Caco-2 (cell line): ENCODE measurements around the gene RHBDF2. TPM values are rescaled to one million over a fixed set of nuclear protein-coding genes. Genes with fewer than 3 reads are reported as not detected.

ENCODE experiments used
- BruUV-seq: library from RNA; stranded (reverse); fragments of 400-500 nt; replicated peaks from 2 replicates; lab custom pipeline; 2021; lab: Mats Ljungman, UMichigan
- CTCF ChIA-PET: fragments of 300-600 bp; sonication (Branson Sonifier 250); formaldehyde crosslinking; loops from one replicate; lab custom pipeline; 2022; ENCODE audit warnings: antibody characterized with exemption; lab: Charles Lee
- POLR2A ChIA-PET: fragments of 300-600 bp; sonication (Branson Sonifier 250); formaldehyde crosslinking; loops from one replicate; lab custom pipeline; 2022; ENCODE audit warnings: antibody characterized with exemption; lab: Charles Lee
- DNase-seq, 2 experiments: peaks; one replicate each; pipeline versions ENCODE4 v3.0.0 to v3.0.0-alpha.2; 2020 to 2022
- H3K27me3 ChIP-seq: replicated peaks from 2 replicates; pipeline ENCODE4 v1.6.0; 2011; ENCODE audit warnings: low read length; ENCODE audit not compliant: control insufficient read depth, insufficient read depth
- H3K36me3 ChIP-seq: 2 replicates; pipeline ENCODE4 v1.5.1; 2011; ENCODE audit warnings: low read length; ENCODE audit not compliant: control insufficient read depth, insufficient read depth
- H3K4me1 ChIP-seq: fragments of 250-450 bp; sonication (Bioruptor Pico); 2 replicates; pipeline ENCODE4 v1.5.1; 2020; ENCODE audit warnings: mild to moderate bottlenecking
- H3K4me3 ChIP-seq: 2 replicates; pipeline ENCODE4 v1.5.1; 2011; ENCODE audit warnings: low read depth, mild to moderate bottlenecking, control low read depth, low read length
- H3K9me3 ChIP-seq: fragments of 250-450 bp; sonication (Bioruptor Pico); 2 replicates; pipeline ENCODE4 v1.5.1; 2020; ENCODE audit warnings: mild to moderate bottlenecking, moderate library complexity
- H3K27ac Mint-ChIP-seq: one replicate; pipeline ENCODE4 v1.8.0; 2022; ENCODE audit warnings: mixed read lengths; ENCODE audit not compliant: unreplicated experiment
- H3K27me3 Mint-ChIP-seq: one replicate; pipeline ENCODE4 v1.8.0; 2022; ENCODE audit warnings: mixed read lengths; ENCODE audit not compliant: insufficient read depth, unreplicated experiment
- H3K36me3 Mint-ChIP-seq: one replicate; pipeline ENCODE4 v1.8.0; 2022; ENCODE audit warnings: mild to moderate bottlenecking, mixed read lengths; ENCODE audit not compliant: insufficient read depth, unreplicated experiment
- H3K4me1 Mint-ChIP-seq: one replicate; pipeline ENCODE4 v1.8.0; 2022; ENCODE audit warnings: low read depth, mixed read lengths; ENCODE audit not compliant: unreplicated experiment
- H3K4me3 Mint-ChIP-seq: one replicate; pipeline ENCODE4 v1.8.0; 2022; ENCODE audit warnings: mild to moderate bottlenecking, moderate library complexity, mixed read lengths; ENCODE audit not compliant: unreplicated experiment
- H3K9me3 Mint-ChIP-seq: one replicate; pipeline ENCODE4 v1.8.0; 2022; ENCODE audit warnings: mixed read lengths; ENCODE audit not compliant: unreplicated experiment
- CTCF ChIP-seq, 2 experiments: fragments of 200-600 bp in 1 of 2; IDR thresholded peaks; 1 replicate in 1 of 2; 2 replicates in 1 of 2; pipeline versions ENCODE4 v1.5.1 to v1.8.0; 2011 to 2022; ENCODE audit warnings: antibody characterized with exemption in 1 of 2, control low read depth in 1 of 2, inconsistent platforms in 1 of 2, low read depth in 1 of 2, low read length in 1 of 2, mild to moderate bottlenecking in 1 of 2, moderate library complexity in 1 of 2; ENCODE audit not compliant: insufficient read depth in 1 of 2, severe bottlenecking in 1 of 2, unreplicated experiment in 1 of 2
- intact Hi-C: fragments of 100-400 bp; cut with micrococcal nuclease; formaldehyde crosslinking; loops from one replicate; pipeline ENCODE4 v1.10.0; 2022; ENCODE audit not compliant: unreplicated experiment
- total RNA-seq: library from RNA; stranded (reverse); gene quantifications from 2 replicates; pipeline ENCODE4 v1.2.3, GENCODE V29; 2022

The RHBDF2 gene
- total RNA-seq, 1 experiment from 2014 or later = 33.8 TPM

- H3K4me1 Mint-ChIP-seq = peaks cover 5% of the 10 kb centered on the region
- POLR2A ChIA-PET = no interaction called here
- no TSS peak for BruUV-seq
Measured at GRCh38 chr17:76548378-76549214, 47.4 kb upstream of the RHBDF2 start.

GRCh38 chr17:76547642-76548202 is 46.5 kb upstream of the RHBDF2 start:
- Histone ChIP-seq H3K4me3 (no peak overlapping the region), H3K36me3 (no peaks in the 10 kb centered on the region), H3K4me1 (no peaks in the 10 kb centered on the region), H3K27me3 (no peaks in the 10 kb centered on the region), H3K9me3 (no peaks in the 10 kb centered on the region)
- intact Hi-C loops = loop anchor here (1.0 to 5.0 kb wide), 3 partner anchors 24 to 81 kb away; no protein-coding TSS in a partner anchor
- no peak overlapping the region for H3K27ac Mint-ChIP-seq
- ChIA-PET CTCF (no interaction called here), POLR2A (no interaction called here)
- H3K4me1 Mint-ChIP-seq = peaks cover 5% of the 10 kb centered on the region
- TF ChIP-seq CTCF (IDR thresholded peaks at IDR 0.05; ENCODE audit: insufficient read depth in 1 of 2, low read depth in 1 of 2, low read length in 1 of 2, severe bottlenecking in 1 of 2, unreplicated experiment in 1 of 2) = no peak
- BruUV-seq = no TSS peak
- H3K4me3 Mint-ChIP-seq = no peak overlapping the region
- no peaks in the 10 kb centered on the region for H3K27me3 Mint-ChIP-seq
- no peak for DNase-seq
- H3K36me3 Mint-ChIP-seq = no peaks in the 10 kb centered on the region
- no peaks in the 10 kb centered on the region for H3K9me3 Mint-ChIP-seq

More at GRCh38 chr17:76548378-76549214, 47.4 kb upstream of the RHBDF2 start:
- H3K4me3 Mint-ChIP-seq = no peak overlapping the region
- H3K36me3 Mint-ChIP-seq = no peaks in the 10 kb centered on the region
- intact Hi-C loops = loop anchor here (5.0 kb wide), 1 partner anchor 41 kb away; no protein-coding TSS in a partner anchor
- TF ChIP-seq CTCF (IDR thresholded peaks at IDR 0.05; ENCODE audit: insufficient read depth in 1 of 2, low read depth in 1 of 2, low read length in 1 of 2, severe bottlenecking in 1 of 2, unreplicated experiment in 1 of 2) = no peak
- no peak overlapping the region for H3K4me3 ChIP-seq
- no peaks in the 10 kb centered on the region for H3K9me3 Mint-ChIP-seq
- no peak overlapping the region for H3K27ac Mint-ChIP-seq
- no peaks in the 10 kb centered on the region for H3K4me1 ChIP-seq
- H3K27me3 ChIP-seq = no peaks in the 10 kb centered on the region
- H3K9me3 ChIP-seq = no peaks in the 10 kb centered on the region
- H3K27me3 Mint-ChIP-seq = no peaks in the 10 kb centered on the region
- no peaks in the 10 kb centered on the region for H3K36me3 ChIP-seq
- CTCF ChIA-PET = no interaction called here
- DNase-seq = no peak

GRCh38 chr17:76547183-76547641 is 46.0 kb upstream of the RHBDF2 start:
- TF ChIP-seq CTCF (IDR thresholded peaks at IDR 0.05; ENCODE audit: insufficient read depth in 1 of 2, low read depth in 1 of 2, low read length in 1 of 2, severe bottlenecking in 1 of 2, unreplicated experiment in 1 of 2) = peak; percentile 80 to 82
- no peak overlapping the region for H3K4me3 ChIP-seq
- H3K27me3 ChIP-seq = no peaks in the 10 kb centered on the region
- no peaks in the 10 kb centered on the region for H3K9me3 ChIP-seq
- Mint-ChIP-seq H3K27ac (no peak overlapping the region), H3K36me3 (no peaks in the 10 kb centered on the region), H3K4me3 (no peak overlapping the region), H3K9me3 (no peaks in the 10 kb centered on the region), H3K27me3 (no peaks in the 10 kb centered on the region), H3K4me1 (peaks cover 5% of the 10 kb centered on the region)
- no TSS peak for BruUV-seq
- H3K36me3 ChIP-seq = no peaks in the 10 kb centered on the region
- ChIA-PET POLR2A (no interaction called here), CTCF (interaction anchor here (0.9 to 1.8 kb wide), 3 partner anchors 24 to 134 kb away, joined by 3 to 5 read pairs (median 3); no protein-coding TSS in a partner anchor)
- no peaks in the 10 kb centered on the region for H3K4me1 ChIP-seq
- intact Hi-C loops = loop anchor here (1.0 to 5.0 kb wide), 3 partner anchors 24 to 81 kb away; no protein-coding TSS in a partner anchor
- peak in 1 of 2 experiments; percentile 80 for DNase-seq
